WTC11 (cell line): ENCODE measurements around the gene PRSS8. TPM values are rescaled to one million over a fixed set of nuclear protein-coding genes. Genes with fewer than 3 reads are reported as not detected.

Experiments used
- ATAC-seq: fragments of 200-7000 bp; cut with Tn5 transposase; 2 replicates; pipeline ENCODE4 v1.10.0; 2021; ENCODE audit warnings: mild to moderate bottlenecking, moderate library complexity
- CTCF ChIA-PET: fragments of 300-600 bp; sonication (Branson Sonifier 250); formaldehyde crosslinking; loops from one replicate; lab custom pipeline; 2021; ENCODE audit warnings: antibody characterized with exemption; lab: Charles Lee
- POLR2A ChIA-PET: fragments of 350-600 bp; sonication (Branson Sonifier 250); formaldehyde crosslinking; loops from one replicate; lab custom pipeline; 2021; ENCODE audit warnings: antibody characterized with exemption; lab: Charles Lee
- DNase-seq: peaks from one replicate; pipeline ENCODE4 v3.0.0; 2021; ENCODE audit warnings: low spot score
- H3K27ac Mint-ChIP-seq: 2 replicates; pipeline ENCODE4 v1.8.0; 2021; ENCODE audit warnings: mixed read lengths
- H3K27me3 Mint-ChIP-seq: 2 replicates; pipeline ENCODE4 v1.8.0; 2021; ENCODE audit warnings: low read depth, mild to moderate bottlenecking, moderate library complexity, mixed read lengths
- H3K36me3 Mint-ChIP-seq: 2 replicates; pipeline ENCODE4 v1.8.0; 2021; ENCODE audit warnings: mixed read lengths
- H3K4me1 Mint-ChIP-seq: 2 replicates; pipeline ENCODE4 v1.8.0; 2022; ENCODE audit warnings: mixed read lengths
- H3K4me3 Mint-ChIP-seq: 2 replicates; pipeline ENCODE4 v1.8.0; 2021; ENCODE audit warnings: mild to moderate bottlenecking, moderate library complexity, mixed read lengths
- H3K9me3 Mint-ChIP-seq: 2 replicates; pipeline ENCODE4 v1.8.0; 2021; ENCODE audit warnings: mixed read lengths
- ATF1 ChIP-seq: sonication (generic); formaldehyde crosslinking; IDR thresholded peaks from 2 replicates; pipeline ENCODE4 v1.8.1; 2023; ENCODE audit warnings: mild to moderate bottlenecking, moderate library complexity, missing genetic modification reagents
- CREM ChIP-seq: sonication (generic); formaldehyde crosslinking; IDR thresholded peaks from 2 replicates; pipeline ENCODE4 v1.8.1; 2022; ENCODE audit warnings: mild to moderate bottlenecking, missing genetic modification reagents, moderate library complexity
- ETV6 ChIP-seq: sonication (generic); formaldehyde crosslinking; IDR thresholded peaks from 2 replicates; pipeline ENCODE4 v1.8.1; 2022; ENCODE audit warnings: mild to moderate bottlenecking, missing genetic modification reagents
- FOXJ3 ChIP-seq: sonication (generic); formaldehyde crosslinking; IDR thresholded peaks from 2 replicates; pipeline ENCODE4 v1.9.0; 2021; ENCODE audit warnings: missing genetic modification reagents, mild to moderate bottlenecking, borderline replicate concordance
- GABPB1 ChIP-seq: sonication (generic); formaldehyde crosslinking; IDR thresholded peaks from 2 replicates; pipeline ENCODE4 v1.8.1; 2023; ENCODE audit warnings: mild to moderate bottlenecking, missing genetic modification reagents
- NFYB ChIP-seq: sonication (generic); formaldehyde crosslinking; conservative IDR thresholded peaks from 2 replicates; pipeline ENCODE4 v1.8.0; 2022; ENCODE audit warnings: low read depth, missing genetic modification reagents
- ZNF263 ChIP-seq: sonication (generic); formaldehyde crosslinking; IDR thresholded peaks from 2 replicates; pipeline ENCODE4 v1.8.1; 2022; ENCODE audit warnings: low read depth, mild to moderate bottlenecking, moderate library complexity, missing genetic modification reagents
- ZNF396 ChIP-seq: fragments of 250-450 bp; sonication (Bioruptor Pico); IDR thresholded peaks from 2 replicates; pipeline ENCODE4 v1.8.0; 2021; ENCODE audit warnings: mild to moderate bottlenecking, moderate library complexity, borderline replicate concordance
- ZNF416 ChIP-seq: fragments of 250-450 bp; sonication (Bioruptor Pico); IDR thresholded peaks from 2 replicates; pipeline ENCODE4 v1.9.0; 2021; ENCODE audit warnings: mild to moderate bottlenecking, inconsistent platforms
- total RNA-seq: library from RNA; stranded (reverse); gene quantifications from 3 replicates; pipeline ENCODE4 v1.2.3, GENCODE V29; 2021
- TF ChIP-seq, protein P1 (sequence below): sonication (generic); formaldehyde crosslinking; IDR thresholded peaks from 2 replicates; pipeline ENCODE4 v1.8.0; 2022; ENCODE audit warnings: missing genetic modification reagents
- TF ChIP-seq, protein P2 (sequence below): sonication (generic); formaldehyde crosslinking; IDR thresholded peaks from 2 replicates; pipeline ENCODE4 v1.8.1; 2022; ENCODE audit warnings: mild to moderate bottlenecking, missing genetic modification reagents, moderate library complexity, borderline replicate concordance
- TF ChIP-seq, protein P3 (sequence below): sonication (generic); formaldehyde crosslinking; conservative IDR thresholded peaks from 2 replicates; pipeline ENCODE4 v1.8.1; 2023; ENCODE audit warnings: mild to moderate bottlenecking, low read depth, missing genetic modification reagents, moderate library complexity
- TF ChIP-seq, protein P4 (sequence below): sonication (generic); formaldehyde crosslinking; IDR thresholded peaks from 2 replicates; pipeline ENCODE4 v1.8.0; 2022; ENCODE audit warnings: mild to moderate bottlenecking, missing genetic modification reagents
- TF ChIP-seq, protein P5 (sequence below): sonication (generic); formaldehyde crosslinking; IDR thresholded peaks from 2 replicates; pipeline ENCODE4 v1.8.0; 2023; ENCODE audit warnings: missing genetic modification reagents, mild to moderate bottlenecking, borderline replicate concordance
- TF ChIP-seq, protein P6 (sequence below): sonication (generic); formaldehyde crosslinking; IDR thresholded peaks from 2 replicates; pipeline ENCODE4 v1.8.1; 2023; ENCODE audit warnings: mild to moderate bottlenecking, moderate library complexity, missing genetic modification reagents

Gene PRSS8
- total RNA-seq, 1 experiment from 2014 or later, result 78.8 TPM

DNA sequence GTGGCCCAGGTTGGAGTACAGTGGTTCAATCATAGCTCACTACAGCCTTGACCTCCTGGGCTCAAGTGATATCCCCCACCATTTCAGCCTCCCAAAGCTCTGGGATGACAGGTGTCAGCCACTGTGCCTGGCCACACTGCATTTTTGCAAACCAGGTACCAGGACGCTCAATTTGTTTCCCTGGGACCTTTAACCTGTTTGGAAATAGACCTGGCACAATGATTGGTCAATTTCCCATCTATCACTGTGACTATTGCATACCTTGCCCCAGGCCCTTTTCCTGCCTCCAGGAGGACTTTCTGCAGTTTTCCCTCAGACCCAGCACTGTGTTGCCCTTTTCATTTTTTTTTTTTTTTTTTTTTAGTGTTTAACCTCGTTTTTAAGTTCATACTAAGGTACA, 33.3 kb upstream of the PRSS8 start (continued):
- TF ChIP-seq, protein P1, sequence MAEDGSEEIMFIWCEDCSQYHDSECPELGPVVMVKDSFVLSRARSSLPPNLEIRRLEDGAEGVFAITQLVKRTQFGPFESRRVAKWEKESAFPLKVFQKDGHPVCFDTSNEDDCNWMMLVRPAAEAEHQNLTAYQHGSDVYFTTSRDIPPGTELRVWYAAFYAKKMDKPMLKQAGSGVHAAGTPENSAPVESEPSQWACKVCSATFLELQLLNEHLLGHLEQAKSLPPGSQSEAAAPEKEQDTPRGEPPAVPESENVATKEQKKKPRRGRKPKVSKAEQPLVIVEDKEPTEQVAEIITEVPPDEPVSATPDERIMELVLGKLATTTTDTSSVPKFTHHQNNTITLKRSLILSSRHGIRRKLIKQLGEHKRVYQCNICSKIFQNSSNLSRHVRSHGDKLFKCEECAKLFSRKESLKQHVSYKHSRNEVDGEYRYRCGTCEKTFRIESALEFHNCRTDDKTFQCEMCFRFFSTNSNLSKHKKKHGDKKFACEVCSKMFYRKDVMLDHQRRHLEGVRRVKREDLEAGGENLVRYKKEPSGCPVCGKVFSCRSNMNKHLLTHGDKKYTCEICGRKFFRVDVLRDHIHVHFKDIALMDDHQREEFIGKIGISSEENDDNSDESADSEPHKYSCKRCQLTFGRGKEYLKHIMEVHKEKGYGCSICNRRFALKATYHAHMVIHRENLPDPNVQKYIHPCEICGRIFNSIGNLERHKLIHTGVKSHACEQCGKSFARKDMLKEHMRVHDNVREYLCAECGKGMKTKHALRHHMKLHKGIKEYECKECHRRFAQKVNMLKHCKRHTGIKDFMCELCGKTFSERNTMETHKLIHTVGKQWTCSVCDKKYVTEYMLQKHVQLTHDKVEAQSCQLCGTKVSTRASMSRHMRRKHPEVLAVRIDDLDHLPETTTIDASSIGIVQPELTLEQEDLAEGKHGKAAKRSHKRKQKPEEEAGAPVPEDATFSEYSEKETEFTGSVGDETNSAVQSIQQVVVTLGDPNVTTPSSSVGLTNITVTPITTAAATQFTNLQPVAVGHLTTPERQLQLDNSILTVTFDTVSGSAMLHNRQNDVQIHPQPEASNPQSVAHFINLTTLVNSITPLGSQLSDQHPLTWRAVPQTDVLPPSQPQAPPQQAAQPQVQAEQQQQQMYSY (CRISPR knock-in tag), result no peak
- TF ChIP-seq ZNF396, result no peak
- TF ChIP-seq FOXJ3 (CRISPR knock-in tag), result no peak
- no peak for TF ChIP-seq GABPB1 (CRISPR knock-in tag)
- TF ChIP-seq, protein P2, sequence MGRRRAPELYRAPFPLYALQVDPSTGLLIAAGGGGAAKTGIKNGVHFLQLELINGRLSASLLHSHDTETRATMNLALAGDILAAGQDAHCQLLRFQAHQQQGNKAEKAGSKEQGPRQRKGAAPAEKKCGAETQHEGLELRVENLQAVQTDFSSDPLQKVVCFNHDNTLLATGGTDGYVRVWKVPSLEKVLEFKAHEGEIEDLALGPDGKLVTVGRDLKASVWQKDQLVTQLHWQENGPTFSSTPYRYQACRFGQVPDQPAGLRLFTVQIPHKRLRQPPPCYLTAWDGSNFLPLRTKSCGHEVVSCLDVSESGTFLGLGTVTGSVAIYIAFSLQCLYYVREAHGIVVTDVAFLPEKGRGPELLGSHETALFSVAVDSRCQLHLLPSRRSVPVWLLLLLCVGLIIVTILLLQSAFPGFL (CRISPR knock-in tag), result no peak
- no peak for TF ChIP-seq ZNF416
- TF ChIP-seq, all 79 proteins: peak for 0

DNA sequence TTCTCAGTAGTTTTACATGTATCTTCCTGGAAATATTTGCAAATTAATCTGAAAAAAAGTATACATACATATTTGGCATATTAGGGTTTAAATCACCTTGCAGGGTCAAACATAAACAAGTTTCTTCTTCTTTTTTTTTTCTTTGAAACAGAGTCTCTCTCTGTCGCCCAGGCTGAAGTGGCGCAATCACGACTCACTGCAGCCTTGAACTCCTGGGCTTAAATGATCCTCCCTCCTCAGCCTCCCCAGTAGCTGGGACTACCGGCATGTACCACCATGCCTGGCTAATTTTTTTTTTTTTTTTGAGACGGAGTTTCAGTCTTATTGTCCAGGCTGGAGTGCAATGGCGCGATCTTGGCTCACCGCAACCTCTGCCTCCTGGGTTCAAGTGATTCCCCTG, 31.8 kb upstream of the PRSS8 start:
- Mint-ChIP-seq H3K9me3 (peaks cover 5% of the 10 kb centered on the region; the same call in 1 of the 2 replicates), H3K4me3 (no peak overlapping the region), H3K27ac (no peak overlapping the region), H3K27me3 (no peaks in the 10 kb centered on the region; the same call in 1 of the 2 replicates)
- POLR2A ChIA-PET, result interaction anchor here (1.4 kb wide), 1 partner anchor 12 kb away, joined by 3 read pairs; the partner anchor contains the start of gene FUS
- ATAC-seq, result no peak
- TF ChIP-seq ETV6 (no peak), CREM (CRISPR knock-in tag) (no peak), ZNF263 (CRISPR knock-in tag) (no peak), NFYB (CRISPR knock-in tag) (no peak), ATF1 (CRISPR knock-in tag) (no peak)
- TF ChIP-seq, protein P3, sequence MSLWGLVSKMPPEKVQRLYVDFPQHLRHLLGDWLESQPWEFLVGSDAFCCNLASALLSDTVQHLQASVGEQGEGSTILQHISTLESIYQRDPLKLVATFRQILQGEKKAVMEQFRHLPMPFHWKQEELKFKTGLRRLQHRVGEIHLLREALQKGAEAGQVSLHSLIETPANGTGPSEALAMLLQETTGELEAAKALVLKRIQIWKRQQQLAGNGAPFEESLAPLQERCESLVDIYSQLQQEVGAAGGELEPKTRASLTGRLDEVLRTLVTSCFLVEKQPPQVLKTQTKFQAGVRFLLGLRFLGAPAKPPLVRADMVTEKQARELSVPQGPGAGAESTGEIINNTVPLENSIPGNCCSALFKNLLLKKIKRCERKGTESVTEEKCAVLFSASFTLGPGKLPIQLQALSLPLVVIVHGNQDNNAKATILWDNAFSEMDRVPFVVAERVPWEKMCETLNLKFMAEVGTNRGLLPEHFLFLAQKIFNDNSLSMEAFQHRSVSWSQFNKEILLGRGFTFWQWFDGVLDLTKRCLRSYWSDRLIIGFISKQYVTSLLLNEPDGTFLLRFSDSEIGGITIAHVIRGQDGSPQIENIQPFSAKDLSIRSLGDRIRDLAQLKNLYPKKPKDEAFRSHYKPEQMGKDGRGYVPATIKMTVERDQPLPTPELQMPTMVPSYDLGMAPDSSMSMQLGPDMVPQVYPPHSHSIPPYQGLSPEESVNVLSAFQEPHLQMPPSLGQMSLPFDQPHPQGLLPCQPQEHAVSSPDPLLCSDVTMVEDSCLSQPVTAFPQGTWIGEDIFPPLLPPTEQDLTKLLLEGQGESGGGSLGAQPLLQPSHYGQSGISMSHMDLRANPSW, result no peak
- TF ChIP-seq, protein P4, sequence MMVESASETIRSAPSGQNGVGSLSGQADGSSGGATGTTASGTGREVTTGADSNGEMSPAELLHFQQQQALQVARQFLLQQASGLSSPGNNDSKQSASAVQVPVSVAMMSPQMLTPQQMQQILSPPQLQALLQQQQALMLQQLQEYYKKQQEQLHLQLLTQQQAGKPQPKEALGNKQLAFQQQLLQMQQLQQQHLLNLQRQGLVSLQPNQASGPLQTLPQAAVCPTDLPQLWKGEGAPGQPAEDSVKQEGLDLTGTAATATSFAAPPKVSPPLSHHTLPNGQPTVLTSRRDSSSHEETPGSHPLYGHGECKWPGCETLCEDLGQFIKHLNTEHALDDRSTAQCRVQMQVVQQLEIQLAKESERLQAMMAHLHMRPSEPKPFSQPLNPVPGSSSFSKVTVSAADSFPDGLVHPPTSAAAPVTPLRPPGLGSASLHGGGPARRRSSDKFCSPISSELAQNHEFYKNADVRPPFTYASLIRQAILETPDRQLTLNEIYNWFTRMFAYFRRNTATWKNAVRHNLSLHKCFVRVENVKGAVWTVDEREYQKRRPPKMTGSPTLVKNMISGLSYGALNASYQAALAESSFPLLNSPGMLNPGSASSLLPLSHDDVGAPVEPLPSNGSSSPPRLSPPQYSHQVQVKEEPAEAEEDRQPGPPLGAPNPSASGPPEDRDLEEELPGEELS (CRISPR knock-in tag), result no peak
- TF ChIP-seq, protein P5, sequence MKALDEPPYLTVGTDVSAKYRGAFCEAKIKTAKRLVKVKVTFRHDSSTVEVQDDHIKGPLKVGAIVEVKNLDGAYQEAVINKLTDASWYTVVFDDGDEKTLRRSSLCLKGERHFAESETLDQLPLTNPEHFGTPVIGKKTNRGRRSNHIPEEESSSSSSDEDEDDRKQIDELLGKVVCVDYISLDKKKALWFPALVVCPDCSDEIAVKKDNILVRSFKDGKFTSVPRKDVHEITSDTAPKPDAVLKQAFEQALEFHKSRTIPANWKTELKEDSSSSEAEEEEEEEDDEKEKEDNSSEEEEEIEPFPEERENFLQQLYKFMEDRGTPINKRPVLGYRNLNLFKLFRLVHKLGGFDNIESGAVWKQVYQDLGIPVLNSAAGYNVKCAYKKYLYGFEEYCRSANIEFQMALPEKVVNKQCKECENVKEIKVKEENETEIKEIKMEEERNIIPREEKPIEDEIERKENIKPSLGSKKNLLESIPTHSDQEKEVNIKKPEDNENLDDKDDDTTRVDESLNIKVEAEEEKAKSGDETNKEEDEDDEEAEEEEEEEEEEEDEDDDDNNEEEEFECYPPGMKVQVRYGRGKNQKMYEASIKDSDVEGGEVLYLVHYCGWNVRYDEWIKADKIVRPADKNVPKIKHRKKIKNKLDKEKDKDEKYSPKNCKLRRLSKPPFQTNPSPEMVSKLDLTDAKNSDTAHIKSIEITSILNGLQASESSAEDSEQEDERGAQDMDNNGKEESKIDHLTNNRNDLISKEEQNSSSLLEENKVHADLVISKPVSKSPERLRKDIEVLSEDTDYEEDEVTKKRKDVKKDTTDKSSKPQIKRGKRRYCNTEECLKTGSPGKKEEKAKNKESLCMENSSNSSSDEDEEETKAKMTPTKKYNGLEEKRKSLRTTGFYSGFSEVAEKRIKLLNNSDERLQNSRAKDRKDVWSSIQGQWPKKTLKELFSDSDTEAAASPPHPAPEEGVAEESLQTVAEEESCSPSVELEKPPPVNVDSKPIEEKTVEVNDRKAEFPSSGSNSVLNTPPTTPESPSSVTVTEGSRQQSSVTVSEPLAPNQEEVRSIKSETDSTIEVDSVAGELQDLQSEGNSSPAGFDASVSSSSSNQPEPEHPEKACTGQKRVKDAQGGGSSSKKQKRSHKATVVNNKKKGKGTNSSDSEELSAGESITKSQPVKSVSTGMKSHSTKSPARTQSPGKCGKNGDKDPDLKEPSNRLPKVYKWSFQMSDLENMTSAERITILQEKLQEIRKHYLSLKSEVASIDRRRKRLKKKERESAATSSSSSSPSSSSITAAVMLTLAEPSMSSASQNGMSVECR (CRISPR knock-in tag), result no peak
- TF ChIP-seq, protein P6, sequence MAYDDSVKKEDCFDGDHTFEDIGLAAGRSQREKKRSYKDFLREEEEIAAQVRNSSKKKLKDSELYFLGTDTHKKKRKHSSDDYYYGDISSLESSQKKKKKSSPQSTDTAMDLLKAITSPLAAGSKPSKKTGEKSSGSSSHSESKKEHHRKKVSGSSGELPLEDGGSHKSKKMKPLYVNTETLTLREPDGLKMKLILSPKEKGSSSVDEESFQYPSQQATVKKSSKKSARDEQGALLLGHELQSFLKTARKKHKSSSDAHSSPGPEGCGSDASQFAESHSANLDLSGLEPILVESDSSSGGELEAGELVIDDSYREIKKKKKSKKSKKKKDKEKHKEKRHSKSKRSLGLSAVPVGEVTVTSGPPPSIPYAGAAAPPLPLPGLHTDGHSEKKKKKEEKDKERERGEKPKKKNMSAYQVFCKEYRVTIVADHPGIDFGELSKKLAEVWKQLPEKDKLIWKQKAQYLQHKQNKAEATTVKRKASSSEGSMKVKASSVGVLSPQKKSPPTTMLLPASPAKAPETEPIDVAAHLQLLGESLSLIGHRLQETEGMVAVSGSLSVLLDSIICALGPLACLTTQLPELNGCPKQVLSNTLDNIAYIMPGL (CRISPR knock-in tag), result no peak
- TF ChIP-seq, all 79 proteins: peak for 0
- Mint-ChIP-seq H3K4me1 (peaks cover 9% of the 10 kb centered on the region), H3K36me3 (no peaks in the 10 kb centered on the region)
- no peak for DNase-seq
- CTCF ChIA-PET, result interaction anchor here (1.2 kb wide), 1 partner anchor 25 kb away, joined by 5 read pairs; no protein-coding TSS in a partner anchor
